ENCODE results near the gene GLA. TPM values are rescaled to one million over a fixed set of nuclear protein-coding genes. Genes with fewer than 3 reads are reported as not detected.

The GLA gene
- polyA plus RNA-seq, 3 donors = 11.4 to 29.5 (median 15.0) TPM

- no peak overlapping the region for H3K27ac ChIP-seq (ENCODE audit: low read depth, low read length)
Observed at GRCh38 chrX:101368800-101369199, 38.9 kb downstream of the GLA start.

DNA sequence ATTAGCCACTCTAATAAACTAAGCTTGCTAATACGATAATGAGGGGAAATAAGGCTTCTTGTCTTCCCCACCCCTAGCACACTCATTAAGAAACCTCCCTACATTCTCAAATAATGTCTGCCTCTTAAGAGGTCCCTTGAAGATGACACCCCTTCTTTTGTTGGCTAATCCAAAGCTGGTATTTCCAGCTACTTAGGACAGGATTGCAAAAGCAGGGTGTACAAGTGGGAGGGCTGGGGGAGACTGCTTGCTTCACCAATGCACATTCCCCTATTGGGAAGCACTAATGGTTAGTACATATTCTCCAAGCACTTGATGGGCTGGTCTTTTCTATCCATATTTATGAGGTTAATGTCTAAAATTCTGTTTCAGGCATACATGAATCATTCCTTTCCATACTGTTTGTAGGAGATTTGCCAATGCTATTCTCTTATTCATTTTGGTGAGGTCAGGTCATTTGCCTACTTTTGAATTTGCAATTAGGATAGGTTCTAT lies 42.4 kb downstream of the GLA start:
- WGBS, 3 donors = 85 to 100% (median 93%) methylated on average over 1 of the region's 1 CpG
- no peak overlapping the region for H3K27ac ChIP-seq (ENCODE audit: low read depth, low read length)

GRCh38 chrX:101362757-101363156 lies 45.0 kb downstream of the GLA start:
- H3K27ac ChIP-seq (ENCODE audit: low read depth, low read length) = no peak overlapping the region

GRCh38 chrX:101362116-101362515 lies 45.6 kb downstream of the GLA start:
- no peak overlapping the region for H3K27ac ChIP-seq (ENCODE audit: low read depth, low read length)
- 67 to 85% (median 76%) methylated on average over 3 of the region's 3 CpGs for WGBS, 3 donors

DNA sequence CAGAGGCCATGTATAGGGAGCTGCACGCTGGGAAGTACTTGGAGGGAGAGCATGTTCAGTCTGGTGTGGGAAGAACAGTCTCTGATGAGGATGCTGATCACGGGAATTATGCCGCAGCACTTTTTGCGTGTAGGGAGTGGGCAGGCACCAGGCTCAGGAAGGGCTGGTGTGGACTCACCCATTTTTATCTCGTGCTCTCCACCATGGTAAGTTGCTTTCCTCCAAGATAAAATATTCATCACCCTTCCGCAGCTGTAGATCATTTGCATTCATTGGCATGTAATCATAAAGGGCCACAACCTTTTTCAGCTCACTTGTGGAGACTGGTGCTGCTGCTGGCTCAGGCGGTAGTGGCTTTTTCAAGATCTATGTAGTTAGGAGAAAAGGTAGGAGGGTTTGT lies 47.3 kb downstream of the GLA start:
- 69 to 75% (median 70%) methylated on average over 7 of the region's 7 CpGs for WGBS, 3 donors
- no peak overlapping the region for H3K27ac ChIP-seq (ENCODE audit: low read depth, low read length)

DNA sequence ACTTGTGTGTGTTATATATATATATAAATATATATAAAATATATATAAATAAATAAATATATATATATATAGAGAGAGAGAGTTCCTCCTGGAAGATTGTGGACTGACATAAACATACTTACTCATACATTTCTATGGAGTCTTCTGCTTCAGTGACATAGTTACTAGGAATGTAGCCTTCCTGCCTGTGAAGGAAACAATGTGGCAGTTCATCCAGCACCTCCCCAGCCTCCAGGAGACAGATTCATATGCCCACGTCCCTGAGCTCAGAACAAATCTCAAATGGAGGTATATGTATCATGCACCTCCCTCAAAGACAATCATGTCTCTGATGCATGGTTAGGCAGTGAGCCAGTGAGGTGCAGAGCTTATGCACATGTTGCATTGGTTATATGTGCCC lies 47.8 kb downstream of the GLA start:
- 54 to 66% (median 54%) methylated on average over 1 of the region's 1 CpG for WGBS, 3 donors
- H3K27ac ChIP-seq (ENCODE audit: low read depth, low read length) = no peak overlapping the region

DNA sequence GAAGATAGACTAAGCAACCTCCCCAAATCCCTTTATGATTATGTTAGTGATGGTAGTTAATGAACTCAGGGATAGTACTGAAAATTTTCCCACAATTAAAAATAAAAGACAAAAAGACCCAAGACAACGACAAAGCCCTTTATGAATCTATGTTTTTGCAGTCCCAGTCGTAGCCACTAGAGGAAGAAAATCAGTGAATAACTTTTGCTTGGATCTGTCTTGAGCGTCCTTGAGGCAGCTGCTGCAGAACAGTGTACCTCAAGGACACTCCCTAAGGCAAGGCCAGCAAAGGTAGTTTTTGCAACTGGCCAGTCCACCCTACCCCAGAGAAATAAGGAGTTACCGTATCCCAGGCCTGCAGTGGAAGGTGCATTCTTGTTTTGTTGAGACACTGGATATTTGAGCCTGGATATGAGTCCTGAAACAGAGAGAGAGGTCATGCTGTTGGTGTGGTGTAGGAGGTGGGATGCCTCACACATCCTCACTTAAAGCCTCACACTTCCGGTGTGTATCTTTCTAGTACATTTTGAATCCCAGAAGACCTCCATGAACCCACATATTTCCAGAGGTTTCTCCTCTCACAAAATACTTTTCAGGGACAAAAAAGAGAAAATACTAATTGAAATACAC lies 50.4 kb downstream of the GLA start:
- 22 to 66% (median 50%) methylated on average over 5 of the region's 5 CpGs for WGBS, 3 donors
- H3K27ac ChIP-seq (ENCODE audit: low read depth, low read length) = no peak overlapping the region

- WGBS, 3 donors = 27 to 41% (median 28%) methylated on average over 4 of the region's 4 CpGs
- H3K27ac ChIP-seq (ENCODE audit: low read depth, low read length) = no peak overlapping the region
Observed at GRCh38 chrX:101349193-101349562, 58.5 kb downstream of the GLA start.

DNA sequence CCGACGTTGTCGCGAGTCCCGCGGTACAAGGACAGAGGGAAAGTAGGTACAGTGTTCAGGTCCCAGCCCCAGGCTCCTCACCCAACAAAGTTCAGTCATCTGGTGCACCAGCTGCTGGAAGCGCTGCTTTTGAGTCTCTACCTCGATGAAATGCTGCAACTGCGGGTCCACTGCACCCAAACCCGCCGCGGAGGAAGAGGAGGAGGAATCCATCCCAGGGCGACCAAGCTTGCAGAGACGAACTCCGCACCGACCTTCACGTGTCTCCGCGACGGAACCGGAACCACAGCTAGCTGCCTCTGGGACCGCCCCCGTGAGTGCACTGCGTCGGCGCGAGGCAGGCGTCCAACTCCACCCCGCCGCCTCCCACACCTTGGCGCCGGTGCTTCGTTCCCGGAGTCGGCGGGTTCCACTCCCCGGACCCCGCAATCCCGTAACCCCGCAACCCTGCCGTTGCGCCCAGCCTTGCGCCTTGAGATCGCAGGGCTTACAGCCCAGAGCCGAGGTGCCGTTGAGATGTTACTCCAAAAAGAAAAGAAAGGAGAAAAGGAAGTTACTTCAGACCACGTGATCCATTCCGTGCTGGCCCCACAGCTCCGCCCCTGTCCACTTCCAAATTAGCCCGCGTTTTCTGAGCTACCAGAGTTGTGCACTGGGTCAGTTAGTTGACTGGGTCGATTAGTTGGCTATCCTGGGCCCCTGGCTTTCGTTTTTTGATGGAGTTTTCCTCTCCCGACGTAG lies 59.1 kb downstream of the GLA start, which contains the start of gene TIMM8A:
Gene TIMM8A, minus strand, starts transcription at position 291 of the 741 bp plus-strand sequence. Its CDS starts 78 bp downstream, at position 213.
- no peak within 1 kb of the TSS for H3K27ac ChIP-seq (ENCODE audit: low read depth, low read length)
- 1 to 30% (median 1%) methylated on average over 38 to 55 of the region's 55 CpGs for WGBS, 3 donors

- 1 to 34% (median 1%) methylated on average over 11 to 14 of the region's 14 CpGs for WGBS, 3 donors
- no peak overlapping the region for H3K27ac ChIP-seq (ENCODE audit: low read depth, low read length)
Observed at GRCh38 chrX:101347859-101348451, 59.8 kb downstream of the GLA start.

Other genes with a start within 250 kb of the GLA start
- gene DRP2, start 188.1 kb downstream of the GLA start, polyA plus RNA-seq = under 1 TPM in 1 of 3 donors, not detected in 2; 0.01 TPM
- under 1 TPM in 2 of 3 donors, not detected in 1; 0.02 to 0.06 TPM for gene TAF7L, start 116.6 kb downstream of the GLA start, polyA plus RNA-seq
- 10 to 100 TPM in 1 of 3 donors, 1 to 10 TPM in 2; 4.2 to 11.3 (median 7.4) TPM for gene TIMM8A, start 59.2 kb downstream of the GLA start, polyA plus RNA-seq
- gene BTK, start 21.7 kb downstream of the GLA start, polyA plus RNA-seq = 1 to 10 TPM; 1.1 to 4.5 (median 3.0) TPM
- 1,000 to 10,000 TPM; 1,715 to 3,463 (median 2,254) TPM for gene RPL36A, start 16.9 kb downstream of the GLA start, polyA plus RNA-seq
- gene HNRNPH2, start 297 bp upstream of the GLA start, polyA plus RNA-seq = 10 to 100 TPM; 27.1 to 60.3 (median 56.6) TPM
- gene ARMCX4, start 77.5 kb upstream of the GLA start, polyA plus RNA-seq = 10 to 100 TPM in 1 of 3 donors, 1 to 10 TPM in 2; 2.4 to 16.4 (median 5.3) TPM
- 10 to 100 TPM in 2 of 3 donors, 1 to 10 TPM in 1; 7.6 to 32.4 (median 12.3) TPM for gene ARMCX1, start 142.6 kb upstream of the GLA start, polyA plus RNA-seq
- gene ARMCX6, start 210.1 kb upstream of the GLA start, polyA plus RNA-seq = 10 to 100 TPM; 22.0 to 35.8 (median 34.4) TPM
- gene ARMCX3, start 215.2 kb upstream of the GLA start, polyA plus RNA-seq = 10 to 100 TPM; 30.9 to 50.6 (median 49.8) TPM

All from adipose tissue (tissue), 3 donors.